Measurements from ENCODE around the gene CROCC. TPM values are rescaled to one million over a fixed set of nuclear protein-coding genes. Genes with fewer than 3 reads are reported as not detected.
"Not testable (repeated sequence)": the region's sequence is repeated elsewhere in the genome, so short reads cannot be mapped to it uniquely, and the experiment has no call there.

Gene CROCC
- total RNA-seq, 1 donor from 2014 or later, result 31.9 TPM

DNA sequence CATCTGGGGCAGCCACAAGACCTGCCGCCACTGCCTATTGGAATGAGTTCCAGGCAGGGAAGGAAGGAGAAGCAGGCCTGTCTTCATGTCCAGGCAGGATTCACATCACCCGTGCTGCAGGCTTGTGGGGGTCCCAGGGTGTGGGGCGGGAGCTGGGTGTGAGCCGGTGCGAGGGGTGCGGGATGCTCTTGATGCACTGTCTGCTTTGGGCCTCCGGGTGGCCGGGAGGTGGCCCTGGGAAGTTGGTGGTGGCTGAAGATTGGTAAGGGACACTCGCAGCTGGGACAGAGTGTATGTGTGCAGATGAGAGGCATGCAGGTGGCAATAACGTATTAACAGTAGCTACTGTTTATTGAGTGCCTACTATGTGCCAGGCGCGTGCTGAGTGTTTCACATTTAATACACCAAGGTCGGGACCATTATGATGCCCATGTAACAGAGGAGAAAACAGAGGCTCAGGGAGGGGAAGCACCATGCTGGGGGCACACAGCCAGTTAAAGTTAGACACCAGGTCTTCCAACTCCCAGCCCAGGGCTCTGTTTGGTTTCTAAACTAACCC lies 3.3 kb downstream of the CROCC start:
- no peaks in the 10 kb centered on the region for H3K27me3 ChIP-seq
- peak overlapping the region; percentile 25 for H3K27ac ChIP-seq
- no peaks in the 10 kb centered on the region for H3K36me3 ChIP-seq
- no peaks in the 10 kb centered on the region for H3K9me3 ChIP-seq
- TF ChIP-seq POLR2AphosphoS5 (IDR thresholded peaks at IDR 0.05; ENCODE audit: insufficient read depth in 1 of 2, low read depth in 1 of 2) (no peak), POLR2A (IDR thresholded peaks at IDR 0.05) (no peak)
- TF ChIP-seq, protein P1, sequence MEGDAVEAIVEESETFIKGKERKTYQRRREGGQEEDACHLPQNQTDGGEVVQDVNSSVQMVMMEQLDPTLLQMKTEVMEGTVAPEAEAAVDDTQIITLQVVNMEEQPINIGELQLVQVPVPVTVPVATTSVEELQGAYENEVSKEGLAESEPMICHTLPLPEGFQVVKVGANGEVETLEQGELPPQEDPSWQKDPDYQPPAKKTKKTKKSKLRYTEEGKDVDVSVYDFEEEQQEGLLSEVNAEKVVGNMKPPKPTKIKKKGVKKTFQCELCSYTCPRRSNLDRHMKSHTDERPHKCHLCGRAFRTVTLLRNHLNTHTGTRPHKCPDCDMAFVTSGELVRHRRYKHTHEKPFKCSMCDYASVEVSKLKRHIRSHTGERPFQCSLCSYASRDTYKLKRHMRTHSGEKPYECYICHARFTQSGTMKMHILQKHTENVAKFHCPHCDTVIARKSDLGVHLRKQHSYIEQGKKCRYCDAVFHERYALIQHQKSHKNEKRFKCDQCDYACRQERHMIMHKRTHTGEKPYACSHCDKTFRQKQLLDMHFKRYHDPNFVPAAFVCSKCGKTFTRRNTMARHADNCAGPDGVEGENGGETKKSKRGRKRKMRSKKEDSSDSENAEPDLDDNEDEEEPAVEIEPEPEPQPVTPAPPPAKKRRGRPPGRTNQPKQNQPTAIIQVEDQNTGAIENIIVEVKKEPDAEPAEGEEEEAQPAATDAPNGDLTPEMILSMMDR (IDR thresholded peaks at IDR 0.05), result no peak
- no peak overlapping the region for H3K4me3 ChIP-seq
- DNase-seq (ENCODE audit: extremely low spot score in 2 of 2), result peak in 1 of 2 donors; percentile 96
- peaks cover 45% of the 10 kb centered on the region for H3K4me1 ChIP-seq
- intact Hi-C loops (cut with DNase I), result no loop called here

DNA sequence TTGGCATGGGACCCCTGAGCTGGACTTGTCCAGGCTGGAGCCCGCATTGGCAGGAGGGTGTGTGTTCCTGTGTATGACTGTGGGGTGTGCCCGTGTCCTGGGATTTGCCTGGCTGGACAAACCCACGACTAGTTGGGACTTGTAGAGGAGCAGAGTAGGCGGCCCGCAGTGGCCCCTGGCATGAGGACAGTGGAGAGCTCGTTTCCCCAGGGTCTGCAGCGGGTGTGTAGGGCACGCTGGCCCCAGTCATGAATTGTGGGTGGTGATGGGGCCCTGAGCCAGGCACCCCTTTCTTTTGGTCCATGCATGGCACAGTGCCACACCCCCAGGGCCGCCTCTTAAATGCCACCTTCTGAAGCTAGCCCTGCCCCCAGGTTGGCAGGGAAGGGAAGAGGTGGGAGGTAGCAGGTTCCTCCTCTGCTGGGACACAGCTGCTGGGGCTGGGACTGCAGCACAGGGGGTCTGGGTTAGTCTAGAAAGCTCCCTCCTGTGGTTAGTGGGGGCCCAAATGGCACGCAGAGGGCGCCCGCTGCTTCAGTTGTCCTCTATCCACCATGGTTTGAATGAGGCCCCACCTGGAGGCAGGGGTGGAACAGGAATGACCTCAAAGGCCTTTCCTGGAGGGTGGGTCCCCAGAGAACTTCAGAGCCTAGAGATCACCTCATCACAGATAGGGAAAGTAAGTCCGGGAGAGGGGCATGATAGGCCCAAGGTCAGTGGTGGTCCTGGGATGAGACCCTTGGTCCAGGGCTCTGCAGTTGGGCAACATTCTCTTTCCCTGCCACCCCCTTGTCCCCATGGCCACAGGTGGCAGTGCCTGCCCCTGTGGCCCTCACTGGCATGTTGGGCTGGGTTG lies 4.1 kb downstream of the CROCC start:
- DNase-seq (ENCODE audit: extremely low spot score in 2 of 2), result no peak
- intact Hi-C loops (cut with DNase I), result no loop called here
- Histone ChIP-seq H3K27me3 (no peaks in the 10 kb centered on the region), H3K4me3 (no peak overlapping the region), H3K4me1 (peaks cover 49% of the 10 kb centered on the region), H3K9me3 (no peaks in the 10 kb centered on the region), H3K36me3 (no peaks in the 10 kb centered on the region), H3K27ac (peak overlapping the region; percentile 25)
- no peak for TF ChIP-seq POLR2A (IDR thresholded peaks at IDR 0.05)
- TF ChIP-seq POLR2AphosphoS5 (IDR thresholded peaks at IDR 0.05; ENCODE audit: insufficient read depth in 1 of 2, low read depth in 1 of 2), result peak in 1 of 2 donors; percentile 64

GRCh38 chr1:16926491-16927073 lies 4.9 kb downstream of the CROCC start:
- TF ChIP-seq, protein P1 (IDR thresholded peaks at IDR 0.05), result no peak
- TF ChIP-seq POLR2AphosphoS5 (IDR thresholded peaks at IDR 0.05; ENCODE audit: insufficient read depth in 1 of 2, low read depth in 1 of 2), result no peak
- no peak for TF ChIP-seq POLR2A (IDR thresholded peaks at IDR 0.05)
- Histone ChIP-seq H3K27me3 (no peaks in the 10 kb centered on the region), H3K36me3 (no peaks in the 10 kb centered on the region), H3K4me1 (peaks cover 41% of the 10 kb centered on the region), H3K9me3 (no peaks in the 10 kb centered on the region), H3K27ac (peak overlapping the region; percentile 6), H3K4me3 (no peak overlapping the region)
- intact Hi-C loops (cut with DNase I), result no loop called here
- no peak for DNase-seq (ENCODE audit: extremely low spot score in 2 of 2)

- Histone ChIP-seq H3K4me1 (peaks cover 35% of the 10 kb centered on the region), H3K4me3 (no peak overlapping the region), H3K9me3 (no peaks in the 10 kb centered on the region), H3K27ac (no peak overlapping the region), H3K27me3 (no peaks in the 10 kb centered on the region), H3K36me3 (no peaks in the 10 kb centered on the region)
- DNase-seq (ENCODE audit: extremely low spot score in 2 of 2), result no peak
- TF ChIP-seq, protein P1 (IDR thresholded peaks at IDR 0.05), result no peak
- TF ChIP-seq POLR2AphosphoS5 (IDR thresholded peaks at IDR 0.05; ENCODE audit: insufficient read depth in 1 of 2, low read depth in 1 of 2) (no peak), POLR2A (IDR thresholded peaks at IDR 0.05) (no peak)
- intact Hi-C loops (cut with DNase I), result no loop called here
These were observed 5.5 kb downstream of the CROCC start for GRCh38 chr1:16927256-16927655.

DNA sequence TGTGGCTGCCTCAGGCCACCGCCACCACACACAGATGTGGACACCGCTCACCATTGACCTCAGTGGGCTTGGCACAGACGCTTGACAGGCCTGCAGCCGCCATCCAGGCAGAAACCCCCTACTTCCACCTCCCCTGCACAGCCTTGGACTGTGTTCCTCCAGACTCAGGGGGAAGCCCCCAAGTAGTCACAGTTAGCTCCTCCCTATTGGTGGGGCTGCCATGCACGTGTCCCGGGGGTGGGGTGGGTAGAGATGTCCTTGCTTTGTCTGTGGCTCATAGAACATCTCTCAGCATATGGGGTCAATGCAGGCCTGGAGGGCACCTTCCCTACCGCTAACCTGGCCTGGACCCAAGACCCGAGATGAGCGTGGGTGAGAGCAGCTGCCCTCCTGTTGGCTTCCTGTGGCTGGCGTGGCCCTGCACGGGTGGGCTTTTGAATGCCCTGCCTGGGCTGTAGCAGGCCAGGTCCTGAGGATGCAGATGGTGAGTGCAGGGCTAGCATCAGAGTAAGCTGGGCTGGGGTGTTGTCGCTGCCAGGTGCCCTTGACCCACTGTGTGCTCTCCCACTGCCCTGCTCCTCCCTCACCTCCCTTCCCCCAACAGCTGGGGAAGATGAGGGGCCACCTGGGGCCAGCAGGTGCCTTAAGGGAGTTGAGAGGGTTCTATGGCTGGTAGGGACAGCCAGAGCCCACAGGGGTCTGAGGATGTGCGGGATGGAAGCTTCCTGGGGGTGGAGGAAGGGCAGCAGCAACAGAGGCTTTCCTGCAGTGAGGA lies 6.2 kb downstream of the CROCC start:
- H3K9me3 ChIP-seq, result no peaks in the 10 kb centered on the region
- no peaks in the 10 kb centered on the region for H3K27me3 ChIP-seq
- H3K4me3 ChIP-seq, result no peak overlapping the region
- no peak overlapping the region for H3K27ac ChIP-seq
- peaks cover 33% of the 10 kb centered on the region for H3K4me1 ChIP-seq
- H3K36me3 ChIP-seq, result peaks cover 0 to 4% of the 10 kb centered on the region in 2 donors
- TF ChIP-seq, protein P1 (IDR thresholded peaks at IDR 0.05), result no peak
- no peak for TF ChIP-seq POLR2A (IDR thresholded peaks at IDR 0.05)
- no peak for TF ChIP-seq POLR2AphosphoS5 (IDR thresholded peaks at IDR 0.05; ENCODE audit: insufficient read depth in 1 of 2, low read depth in 1 of 2)
- intact Hi-C loops (cut with DNase I), result no loop called here
- DNase-seq (ENCODE audit: extremely low spot score in 2 of 2), result no peak

- Histone ChIP-seq H3K4me1 (peaks cover 29% of the 10 kb centered on the region), H3K36me3 (peaks cover 0 to 12% of the 10 kb centered on the region in 2 donors)
- H3K4me3 ChIP-seq; intact Hi-C loops (cut with DNase I); H3K9me3 ChIP-seq; H3K27me3 ChIP-seq; H3K27ac ChIP-seq; DNase-seq (ENCODE audit: extremely low spot score in 2 of 2): not testable (repeated sequence)
These were observed 7.7 kb downstream of the CROCC start for GRCh38 chr1:16929146-16930041.
